SHP77 treated with DMSO at 0.1 percent for 48 hours (cell line): ENCODE data around the gene USH1G.

Source experiments
- DNase-seq: peaks from one replicate; lab custom pipeline; 2025; lab: John Stamatoyannopoulos, UW

The USH1G gene

GRCh38 chr17:74954115-74954514, 31.1 kb upstream of the USH1G start:
- no peak for DNase-seq

GRCh38 chr17:74953134-74953687, 30.2 kb upstream of the USH1G start:
- no peak for DNase-seq

- DNase-seq: no peak
These were observed 29.5 kb upstream of the USH1G start for GRCh38 chr17:74952431-74953133.

- DNase-seq: no peak
These were observed 28.8 kb upstream of the USH1G start for GRCh38 chr17:74951680-74952421.

- DNase-seq: no peak
These were observed 28.0 kb upstream of the USH1G start for GRCh38 chr17:74951065-74951464.

GRCh38 chr17:74950207-74950606, 27.2 kb upstream of the USH1G start:
- DNase-seq: no peak

GRCh38 chr17:74949455-74950115, 26.5 kb upstream of the USH1G start:
- no peak for DNase-seq

- DNase-seq: no peak
These were observed 24.1 kb upstream of the USH1G start for GRCh38 chr17:74947041-74947754.

GRCh38 chr17:74946641-74947040, 23.6 kb upstream of the USH1G start:
- DNase-seq: no peak

GRCh38 chr17:74945543-74945942, 22.5 kb upstream of the USH1G start:
- no peak for DNase-seq

- DNase-seq: no peak
These were observed 20.9 kb upstream of the USH1G start for GRCh38 chr17:74943808-74944522.

- no peak for DNase-seq
These were observed 18.2 kb upstream of the USH1G start for GRCh38 chr17:74941128-74941725.

GRCh38 chr17:74939534-74939933, 16.5 kb upstream of the USH1G start:
- DNase-seq: no peak

- DNase-seq: no peak
These were observed 15.3 kb upstream of the USH1G start for GRCh38 chr17:74938194-74938950.

GRCh38 chr17:74937064-74938051, 14.3 kb upstream of the USH1G start:
- DNase-seq: no peak

- DNase-seq: no peak
These were observed 13.4 kb upstream of the USH1G start for GRCh38 chr17:74936470-74936799.

- DNase-seq: no peak
These were observed 12.8 kb upstream of the USH1G start, which contains the start of gene OTOP3 for GRCh38 chr17:74935585-74936469. Gene OTOP3 (plus strand): TSS chr17:74935898. CDS start chr17:74935922, 24 bp downstream.

- no peak for DNase-seq
These were observed 12.0 kb upstream of the USH1G start for GRCh38 chr17:74935048-74935447.
